Neural progenitor cell (in vitro differentiated cells): ENCODE data around the gene EFHD1.
"Not testable (repeated sequence)": the region's sequence is repeated elsewhere in the genome, so short reads cannot be mapped to it uniquely, and the experiment has no call there.

ENCODE experiments used
- EZH2 ChIP-seq: fragments of 200-600 bp; sonication (generic); IDR thresholded peaks from 2 replicates; pipeline ENCODE4 v1.6.1; 2017; ENCODE audit warnings: antibody characterized with exemption, mild to moderate bottlenecking, moderate library complexity
- TF ChIP-seq, protein P1 (sequence below): fragments of 200-600 bp; sonication (generic); IDR thresholded peaks from 2 replicates; pipeline ENCODE4 v1.5.1; 2017; ENCODE audit warnings: antibody characterized with exemption, mild to moderate bottlenecking

DNA sequence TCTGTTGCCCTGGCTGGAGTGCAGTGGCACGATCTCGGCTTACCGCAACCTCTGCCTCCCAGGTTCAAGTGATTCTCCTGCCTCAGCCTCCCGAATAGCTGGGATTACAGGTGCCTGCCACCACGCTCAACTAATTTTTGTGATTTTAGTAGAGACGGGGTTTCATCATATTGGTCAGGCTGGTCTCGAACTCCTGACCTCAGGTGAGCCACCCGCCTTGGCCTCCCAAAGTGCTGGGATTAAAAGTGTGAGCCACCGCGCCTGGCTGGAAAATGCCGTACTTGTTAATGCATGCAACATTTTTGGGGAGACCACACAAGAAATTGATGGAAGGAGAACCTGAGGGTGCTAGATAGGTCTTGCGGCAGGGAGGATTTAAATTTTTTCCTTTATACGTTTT lies 57.7 kb downstream of the EFHD1 start:
- TF ChIP-seq, protein P1, sequence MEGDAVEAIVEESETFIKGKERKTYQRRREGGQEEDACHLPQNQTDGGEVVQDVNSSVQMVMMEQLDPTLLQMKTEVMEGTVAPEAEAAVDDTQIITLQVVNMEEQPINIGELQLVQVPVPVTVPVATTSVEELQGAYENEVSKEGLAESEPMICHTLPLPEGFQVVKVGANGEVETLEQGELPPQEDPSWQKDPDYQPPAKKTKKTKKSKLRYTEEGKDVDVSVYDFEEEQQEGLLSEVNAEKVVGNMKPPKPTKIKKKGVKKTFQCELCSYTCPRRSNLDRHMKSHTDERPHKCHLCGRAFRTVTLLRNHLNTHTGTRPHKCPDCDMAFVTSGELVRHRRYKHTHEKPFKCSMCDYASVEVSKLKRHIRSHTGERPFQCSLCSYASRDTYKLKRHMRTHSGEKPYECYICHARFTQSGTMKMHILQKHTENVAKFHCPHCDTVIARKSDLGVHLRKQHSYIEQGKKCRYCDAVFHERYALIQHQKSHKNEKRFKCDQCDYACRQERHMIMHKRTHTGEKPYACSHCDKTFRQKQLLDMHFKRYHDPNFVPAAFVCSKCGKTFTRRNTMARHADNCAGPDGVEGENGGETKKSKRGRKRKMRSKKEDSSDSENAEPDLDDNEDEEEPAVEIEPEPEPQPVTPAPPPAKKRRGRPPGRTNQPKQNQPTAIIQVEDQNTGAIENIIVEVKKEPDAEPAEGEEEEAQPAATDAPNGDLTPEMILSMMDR: not testable (repeated sequence)
- not testable (repeated sequence) for TF ChIP-seq EZH2
